GM12878 (cell line): ENCODE measurements around the gene EIF4ENIF1. TPM values are rescaled to one million over a fixed set of nuclear protein-coding genes. Genes with fewer than 3 reads are reported as not detected.

ENCODE experiments used
- ATAC-seq: fragments of 200-7000 bp; cut with Tn5 transposase; 3 replicates; pipeline ENCODE4 v1.9.1; 2020; ENCODE audit warnings: mild to moderate bottlenecking, moderate library complexity
- BruUV-seq: library from RNA; stranded (reverse); fragments of 400-500 nt; replicated peaks from 2 replicates; lab custom pipeline; 2021; lab: Mats Ljungman, UMichigan
- CTCF ChIA-PET: fragments of 300-600 bp; sonication (Branson Sonifier 250); formaldehyde crosslinking; extraction: SDS; loops from one replicate; lab custom pipeline; 2021; ENCODE audit warnings: inconsistent platforms; lab: Yijun Ruan, JAX
- POLR2A ChIA-PET: fragments of 350-600 bp; formaldehyde crosslinking; extraction: SDS; loops from one replicate; lab custom pipeline; 2021; ENCODE audit warnings: inconsistent platforms; lab: Charles Lee
- RAD21 ChIA-PET: fragments of 300-600 bp; sonication (Branson Sonifier 250); formaldehyde crosslinking; loops from one replicate; lab custom pipeline; 2023; ENCODE audit warnings: antibody characterized with exemption; ENCODE audit not compliant: unreplicated experiment; lab: Charles Lee
- SMC1A ChIA-PET: fragments of 300-600 bp; sonication (Branson Sonifier 250); formaldehyde crosslinking; loops from one replicate; lab custom pipeline; 2023; ENCODE audit not compliant: unreplicated experiment, uncharacterized antibody; lab: Charles Lee
- DNase-seq: peaks from one replicate; pipeline ENCODE4 v3.0.0-alpha.2; 2011; ENCODE audit warnings: low read depth, low spot score
- FAIRE-seq: peaks from 3 replicates; lab custom pipeline; 2011; peaks lifted over from hg19 to GRCh38; lab: Jason Lieb, UNC
- H2AFZ ChIP-seq: 2 replicates; pipeline ENCODE4 v1.6.0; 2011; ENCODE audit warnings: low read depth, low read length, control low read depth; ENCODE audit not compliant: control insufficient read depth
- H3K27ac ChIP-seq: 2 replicates; pipeline ENCODE4 v1.5.1; 2011; ENCODE audit warnings: control low read depth; ENCODE audit not compliant: control insufficient read depth, insufficient read depth
- H3K27me3 ChIP-seq, 2 experiments: replicated peaks in 1 of 2; 2 replicates each; pipeline versions ENCODE4 v1.6.0 to v1.6.1; 2011; ENCODE audit warnings: low read length in 1 of 2; ENCODE audit not compliant: control insufficient read depth in 2 of 2, insufficient read depth in 2 of 2
- H3K36me3 ChIP-seq, 2 experiments: 2 replicates each; pipeline ENCODE4 v1.5.1; 2011; ENCODE audit warnings: low read length in 1 of 2; ENCODE audit not compliant: control insufficient read depth in 2 of 2, insufficient read depth in 2 of 2
- H3K4me1 ChIP-seq: 2 replicates; pipeline ENCODE4 v1.6.1; 2011; ENCODE audit warnings: mild to moderate bottlenecking, low read length, moderate library complexity, mixed read lengths; ENCODE audit not compliant: control insufficient read depth, insufficient read depth
- H3K4me2 ChIP-seq: 2 replicates; pipeline ENCODE4 v1.6.0; 2011; ENCODE audit warnings: control low read depth; ENCODE audit not compliant: control insufficient read depth, insufficient read depth
- H3K4me3 ChIP-seq: fragments of 200-600 bp; sonication (generic); 2 replicates; pipeline ENCODE4 v1.5.1; 2016
- H3K79me2 ChIP-seq: 2 replicates; pipeline ENCODE4 v1.6.0; 2011; ENCODE audit warnings: low read length; ENCODE audit not compliant: control insufficient read depth, insufficient read depth
- H3K9ac ChIP-seq: 2 replicates; pipeline ENCODE4 v1.8.0; 2011; ENCODE audit warnings: low read length, control low read depth, mixed read lengths; ENCODE audit not compliant: control insufficient read depth, insufficient read depth
- H3K9me3 ChIP-seq: replicated peaks from 3 replicates; pipeline ENCODE4 v1.5.1; 2011; ENCODE audit warnings: mild to moderate bottlenecking, low read length; ENCODE audit not compliant: control insufficient read depth, insufficient read depth
- H4K20me1 ChIP-seq: 2 replicates; pipeline ENCODE4 v1.6.0; 2011; ENCODE audit not compliant: control insufficient read depth, insufficient read depth
- CBX5 ChIP-seq: sonication (generic); IDR thresholded peaks from 2 replicates; pipeline ENCODE4 v1.6.1; 2016; ENCODE audit warnings: low read depth, moderate library complexity, mild to moderate bottlenecking, inconsistent platforms
- CHD4 ChIP-seq: fragments of 200-600 bp; sonication (generic); IDR thresholded peaks from 2 replicates; pipeline ENCODE4 v1.6.1; 2016; ENCODE audit warnings: mild to moderate bottlenecking
- FOXM1 ChIP-seq: IDR thresholded peaks from 2 replicates; pipeline ENCODE4 v1.6.1; 2012; ENCODE audit warnings: low read depth, mild to moderate bottlenecking, inconsistent platforms, low read length, moderate library complexity
- HDAC6 ChIP-seq: fragments of 200-600 bp; sonication (generic); IDR thresholded peaks from one replicate; pipeline ENCODE4 v1.8.0; 2017; ENCODE audit warnings: antibody characterized with exemption; ENCODE audit not compliant: unreplicated experiment
- HDGF ChIP-seq: fragments of 450-650 bp; IDR thresholded peaks from 2 replicates; pipeline ENCODE4 v1.6.1; 2016; ENCODE audit warnings: antibody characterized with exemption
- MEF2A ChIP-seq: IDR thresholded peaks from 2 replicates; pipeline ENCODE4 v1.6.1; 2011; ENCODE audit warnings: low read depth, mild to moderate bottlenecking, low read length, moderate library complexity; ENCODE audit not compliant: insufficient read depth
- NBN ChIP-seq: fragments of 450-650 bp; IDR thresholded peaks from 2 replicates; pipeline ENCODE4 v1.6.1; 2016
- NFXL1 ChIP-seq: fragments of 450-650 bp; IDR thresholded peaks from 2 replicates; pipeline ENCODE4 v1.6.1; 2017; ENCODE audit warnings: antibody characterized with exemption, mild to moderate bottlenecking, borderline replicate concordance
- POLR2AphosphoS2 ChIP-seq: IDR thresholded peaks from 2 replicates; pipeline ENCODE4 v1.6.1; 2011; ENCODE audit warnings: low read depth, mild to moderate bottlenecking, low read length, improper control_type of control experiment, moderate library complexity
- RCOR1 ChIP-seq: conservative IDR thresholded peaks from 2 replicates; pipeline ENCODE4 v1.6.1; 2012; ENCODE audit warnings: low read depth, low read length, improper control_type of control experiment
- SP1 ChIP-seq: IDR thresholded peaks from one replicate; pipeline ENCODE4 v1.6.1; 2011; ENCODE audit warnings: low read depth, low read length
- SPI1 ChIP-seq: IDR thresholded peaks from 2 replicates; pipeline ENCODE4 v1.6.1; 2011; ENCODE audit warnings: low read depth, mild to moderate bottlenecking, low read length, moderate library complexity, borderline replicate concordance; ENCODE audit not compliant: insufficient read depth
- SREBF1 ChIP-seq: IDR thresholded peaks from 2 replicates; pipeline ENCODE4 v1.6.1; 2012; ENCODE audit warnings: mild to moderate bottlenecking, low read length
- TARDBP ChIP-seq: IDR thresholded peaks from 2 replicates; pipeline ENCODE4 v1.6.1; 2016; ENCODE audit warnings: borderline replicate concordance
- ZNF24 ChIP-seq: fragments of 450-650 bp; IDR thresholded peaks from 2 replicates; pipeline ENCODE4 v1.6.1; 2017; ENCODE audit warnings: antibody characterized with exemption, mild to moderate bottlenecking
- WGBS: methylation state at CpG from one replicate; pipeline ENCODE4 v1.1.6; 2016; ENCODE audit warnings: low lambda C conversion rate; ENCODE audit not compliant: insufficient replicate concordance, insufficient coverage; ENCODE audit errors: missing lambda C conversion rate; 5-methylcytosine and 5-hydroxymethylcytosine counted together
- in situ Hi-C: fragments of 300-500 bp; cut with MboI; formaldehyde crosslinking; loops from 9 replicates; pipeline ENCODE4 v1.14.3; 2018; ENCODE audit warnings: mixed read lengths
- intact Hi-C: fragments of 100-400 bp; cut with micrococcal nuclease; formaldehyde crosslinking; loops from one replicate; pipeline ENCODE4 v1.14.2; 2022; ENCODE audit not compliant: unreplicated experiment
- polyA plus RNA-seq, 11 experiments: library from polyadenylated mRNA; depleted of rRNA in 4 of 11; unstranded in 6 of 11; stranded (reverse) in 5 of 11; fragments of >200 nt; fragmentation: Nextera tagmentation in 4 of 11; fragmentation: Illumina TruSeq in 1 of 11; extraction: Ambion mirVana in 4 of 11; extraction: Trizol in 1 of 11; gene quantifications; 1 replicate in 1 of 11; 2 replicates in 10 of 11; pipeline versions ENCODE4 v1.2.1 to v1.2.3, GENCODE V29; 2011 to 2016; ENCODE audit warnings: inconsistent platforms in 2 of 11, missing spikeins in 2 of 11, low read depth in 1 of 11
- total RNA-seq, 4 experiments: library from RNA; depleted of rRNA in 3 of 4; stranded (reverse); fragments of >200 nt in 3 of 4; fragmentation: Illumina TruSeq in 1 of 4; extraction: Trizol in 1 of 4; gene quantifications; 2 replicates each; pipeline versions ENCODE4 v1.2.1 to v1.2.3, GENCODE V29; 2013 to 2021
- TF ChIP-seq, protein P1 (sequence below): fragments of 450-650 bp; IDR thresholded peaks from 2 replicates; pipeline ENCODE4 v1.6.1; 2017; ENCODE audit warnings: antibody characterized with exemption, mild to moderate bottlenecking, moderate library complexity
- TF ChIP-seq, protein P2 (sequence below): fragments of 150-350 bp; IDR thresholded peaks from 2 replicates; pipeline ENCODE4 v1.6.1; 2014; ENCODE audit warnings: mild to moderate bottlenecking, low read depth, low read length

The EIF4ENIF1 gene
- total and polyA plus RNA-seq, 10 of the 15 experiments (the other 5 are each of a cell fraction or from before 2014, with no cell fraction given) = 4.4 to 43.7 (median 24.4) TPM

DNA sequence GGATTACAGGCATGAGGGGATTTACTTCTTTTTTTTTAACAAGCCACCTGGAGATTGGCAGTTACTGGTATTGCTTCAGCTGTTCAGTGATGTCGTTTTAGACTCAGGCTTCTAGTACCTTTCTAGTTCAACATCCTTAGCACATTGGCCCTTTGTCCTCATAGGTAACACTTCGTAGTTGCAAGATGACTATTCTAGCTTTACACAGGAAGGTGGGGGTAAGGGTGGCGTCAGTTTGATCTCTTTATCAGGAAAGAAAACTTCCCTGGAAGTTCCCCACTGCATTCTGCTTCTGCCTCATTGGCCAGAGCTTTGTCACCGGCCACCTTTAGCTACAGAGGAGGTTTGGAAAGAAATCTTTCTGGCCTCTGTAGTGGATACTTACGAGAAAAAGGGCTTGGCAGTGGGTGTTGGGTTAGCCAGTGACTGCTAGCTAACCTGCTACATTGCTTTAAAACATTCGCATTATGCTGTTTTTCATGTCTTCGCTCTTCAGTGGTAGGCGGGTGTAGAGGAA lies 47.4 kb upstream of the EIF4ENIF1 start (continued):
- TF ChIP-seq, protein P1, sequence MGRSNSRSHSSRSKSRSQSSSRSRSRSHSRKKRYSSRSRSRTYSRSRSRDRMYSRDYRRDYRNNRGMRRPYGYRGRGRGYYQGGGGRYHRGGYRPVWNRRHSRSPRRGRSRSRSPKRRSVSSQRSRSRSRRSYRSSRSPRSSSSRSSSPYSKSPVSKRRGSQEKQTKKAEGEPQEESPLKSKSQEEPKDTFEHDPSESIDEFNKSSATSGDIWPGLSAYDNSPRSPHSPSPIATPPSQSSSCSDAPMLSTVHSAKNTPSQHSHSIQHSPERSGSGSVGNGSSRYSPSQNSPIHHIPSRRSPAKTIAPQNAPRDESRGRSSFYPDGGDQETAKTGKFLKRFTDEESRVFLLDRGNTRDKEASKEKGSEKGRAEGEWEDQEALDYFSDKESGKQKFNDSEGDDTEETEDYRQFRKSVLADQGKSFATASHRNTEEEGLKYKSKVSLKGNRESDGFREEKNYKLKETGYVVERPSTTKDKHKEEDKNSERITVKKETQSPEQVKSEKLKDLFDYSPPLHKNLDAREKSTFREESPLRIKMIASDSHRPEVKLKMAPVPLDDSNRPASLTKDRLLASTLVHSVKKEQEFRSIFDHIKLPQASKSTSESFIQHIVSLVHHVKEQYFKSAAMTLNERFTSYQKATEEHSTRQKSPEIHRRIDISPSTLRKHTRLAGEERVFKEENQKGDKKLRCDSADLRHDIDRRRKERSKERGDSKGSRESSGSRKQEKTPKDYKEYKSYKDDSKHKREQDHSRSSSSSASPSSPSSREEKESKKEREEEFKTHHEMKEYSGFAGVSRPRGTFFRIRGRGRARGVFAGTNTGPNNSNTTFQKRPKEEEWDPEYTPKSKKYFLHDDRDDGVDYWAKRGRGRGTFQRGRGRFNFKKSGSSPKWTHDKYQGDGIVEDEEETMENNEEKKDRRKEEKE = no peak
- 0 out of 2 replicates have a peak, but pooled peaks have one; percentile 34 for TF ChIP-seq MEF2A
- TF ChIP-seq RCOR1 = no peak
- TF ChIP-seq CHD4 = no peak
- TF ChIP-seq HDGF = no peak
- TF ChIP-seq NBN = peak; percentile 87
- TF ChIP-seq TARDBP = no peak
- no peak for TF ChIP-seq POLR2AphosphoS2
- no peak for TF ChIP-seq HDAC6

DNA sequence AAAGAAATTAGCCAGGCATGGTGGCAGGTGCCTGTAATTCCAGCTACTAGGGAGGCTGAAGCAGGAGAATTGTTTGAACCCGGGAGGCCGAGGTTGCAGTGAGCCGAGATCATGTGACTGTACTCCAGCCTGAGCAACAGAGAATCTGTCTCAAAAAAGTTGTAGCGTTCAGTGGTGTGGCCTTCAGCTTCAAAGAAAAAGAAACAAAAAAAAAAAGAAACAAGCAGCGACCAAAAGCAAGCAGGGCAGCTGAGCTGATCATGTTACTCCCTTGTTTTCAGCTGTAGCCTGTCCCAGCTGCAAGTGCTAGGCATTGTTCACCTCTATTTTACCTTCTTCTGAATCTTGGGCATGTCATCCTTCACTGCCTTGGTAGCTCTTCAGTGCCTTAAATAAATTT lies 43.7 kb upstream of the EIF4ENIF1 start:
- ChIA-PET CTCF (interaction anchor here (0.9 to 1.5 kb wide), 2 partner anchors 21 to 82 kb away, joined by 3 to 4 read pairs; no protein-coding TSS in a partner anchor), RAD21 (interaction anchor here (0.6 to 1.3 kb wide), 3 partner anchors 12 to 41 kb away, joined by 3 read pairs; no protein-coding TSS in a partner anchor), SMC1A (interaction anchor here (0.8 to 2.5 kb wide), 2 partner anchors 12 to 42 kb away, joined by 3 to 7 read pairs; no protein-coding TSS in a partner anchor), POLR2A (interaction anchor here (0.5 to 1.2 kb wide), 3 partner anchors 8 to 33 kb away, joined by 3 read pairs; no protein-coding TSS in a partner anchor)
- Histone ChIP-seq H4K20me1 (no peaks in the 10 kb centered on the region), H3K9ac (no peak overlapping the region), H3K79me2 (no peaks in the 10 kb centered on the region), H3K4me3 (no peak overlapping the region), H3K4me1 (peaks cover 26% of the 10 kb centered on the region), H3K27ac (no peak overlapping the region), H2AFZ (no peak overlapping the region), H3K4me2 (no peak overlapping the region), H3K27me3 (no peaks in the 10 kb centered on the region), H3K9me3 (no peaks in the 10 kb centered on the region), H3K36me3 (peaks cover 0 to 13% of the 10 kb centered on the region in 2 experiments; a peak in 2 of 4 replicates)
- ATAC-seq (no peak), FAIRE-seq (no peak), DNase-seq (no peak)
- in situ Hi-C loops = no loop called here
- intact Hi-C loops = no loop called here
- WGBS = 100% methylated on average over 5 of the region's 5 CpGs
- no TSS peak for BruUV-seq
- TF ChIP-seq, protein P1 = no peak
- no peak for TF ChIP-seq SREBF1
- no peak for TF ChIP-seq NFXL1
- TF ChIP-seq CBX5 = no peak
- TF ChIP-seq SP1 = no peak
- no peak for TF ChIP-seq ZNF24
- no peak for TF ChIP-seq FOXM1
- TF ChIP-seq, protein P2, sequence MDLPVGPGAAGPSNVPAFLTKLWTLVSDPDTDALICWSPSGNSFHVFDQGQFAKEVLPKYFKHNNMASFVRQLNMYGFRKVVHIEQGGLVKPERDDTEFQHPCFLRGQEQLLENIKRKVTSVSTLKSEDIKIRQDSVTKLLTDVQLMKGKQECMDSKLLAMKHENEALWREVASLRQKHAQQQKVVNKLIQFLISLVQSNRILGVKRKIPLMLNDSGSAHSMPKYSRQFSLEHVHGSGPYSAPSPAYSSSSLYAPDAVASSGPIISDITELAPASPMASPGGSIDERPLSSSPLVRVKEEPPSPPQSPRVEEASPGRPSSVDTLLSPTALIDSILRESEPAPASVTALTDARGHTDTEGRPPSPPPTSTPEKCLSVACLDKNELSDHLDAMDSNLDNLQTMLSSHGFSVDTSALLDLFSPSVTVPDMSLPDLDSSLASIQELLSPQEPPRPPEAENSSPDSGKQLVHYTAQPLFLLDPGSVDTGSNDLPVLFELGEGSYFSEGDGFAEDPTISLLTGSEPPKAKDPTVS = no peak
- no peak for TF ChIP-seq SPI1
